IPS DF 6.9 (cell line): ENCODE data around the gene RPL37.

Experiments used
- DNase-seq: peaks from one replicate; pipeline ENCODE4 v3.0.0-alpha.2; 2013; ENCODE audit warnings: low read depth, low spot score
- H3K27ac ChIP-seq: one replicate; pipeline ENCODE4 v1.5.1; 2013; ENCODE audit warnings: low read length, control low read depth
- H3K27me3 ChIP-seq: 2 replicates; pipeline ENCODE4 v1.6.1; 2013; ENCODE audit warnings: mild to moderate bottlenecking, low read length; ENCODE audit not compliant: control insufficient read depth, insufficient read depth
- H3K36me3 ChIP-seq: 2 replicates; pipeline ENCODE4 v1.6.1; 2013; ENCODE audit warnings: low read length; ENCODE audit not compliant: control insufficient read depth, insufficient read depth
- H3K4me1 ChIP-seq: 2 replicates; pipeline ENCODE4 v1.6.1; 2013; ENCODE audit warnings: low read length; ENCODE audit not compliant: control insufficient read depth, insufficient read depth
- H3K4me3 ChIP-seq: 2 replicates; pipeline ENCODE4 v1.5.1; 2013; ENCODE audit warnings: mild to moderate bottlenecking, low read length
- H3K9me3 ChIP-seq: 2 replicates; pipeline ENCODE4 v1.6.1; 2013; ENCODE audit warnings: low read length, inconsistent platforms; ENCODE audit not compliant: control insufficient read depth, insufficient read depth
- WGBS: extraction: QIAGEN DNeasy Blood & Tissue Kit; methylation state at CpG from one replicate; pipeline ENCODE4 v1.1.7; 2013; ENCODE audit warnings: mixed read lengths, missing lambda C conversion rate; ENCODE audit not compliant: insufficient read length, insufficient coverage; 5-methylcytosine and 5-hydroxymethylcytosine counted together

The RPL37 gene

GRCh38 chr5:40833712-40834229, 1.3 kb downstream of the RPL37 start:
- peaks cover 44% of the 10 kb centered on the region; the same call in 1 of the 2 replicates for H3K36me3 ChIP-seq
- peak overlapping the region; percentile 93; the same call in 1 of the 2 replicates for H3K4me3 ChIP-seq
- H3K27ac ChIP-seq: no peak overlapping the region
- H3K9me3 ChIP-seq: no peaks in the 10 kb centered on the region
- H3K27me3 ChIP-seq: no peaks in the 10 kb centered on the region
- DNase-seq: no peak
- H3K4me1 ChIP-seq: no peaks in the 10 kb centered on the region
- no CpG with 5 or more reads among the region's 13 CpGs for WGBS

GRCh38 chr5:40832345-40832744, 2.7 kb downstream of the RPL37 start:
- no CpG with 5 or more reads among the region's 4 CpGs for WGBS
- Histone ChIP-seq H3K4me3 (no peak overlapping the region), H3K27me3 (no peaks in the 10 kb centered on the region), H3K36me3 (peaks cover 57% of the 10 kb centered on the region; the same call in 1 of the 2 replicates), H3K9me3 (no peaks in the 10 kb centered on the region), H3K27ac (no peak overlapping the region), H3K4me1 (0 out of 2 replicates have a peak, but pooled peaks cover 1% of the 10 kb centered on the region)
- DNase-seq: no peak

GRCh38 chr5:40831346-40832210, 3.4 kb downstream of the RPL37 start:
- Histone ChIP-seq H3K27ac (no peak overlapping the region), H3K9me3 (no peaks in the 10 kb centered on the region), H3K27me3 (no peaks in the 10 kb centered on the region), H3K4me3 (no peak overlapping the region), H3K36me3 (peaks cover 64% of the 10 kb centered on the region; the same call in 1 of the 2 replicates), H3K4me1 (0 out of 2 replicates have a peak, but pooled peaks cover 1% of the 10 kb centered on the region)
- DNase-seq: no peak
- no CpG with 5 or more reads among the region's 4 CpGs for WGBS

GRCh38 chr5:40829748-40830533, 5.1 kb downstream of the RPL37 start:
- H3K4me1 ChIP-seq: 0 out of 2 replicates have a peak, but pooled peaks cover 1% of the 10 kb centered on the region
- H3K27me3 ChIP-seq: no peaks in the 10 kb centered on the region
- H3K27ac ChIP-seq: no peak overlapping the region
- H3K4me3 ChIP-seq: no peak overlapping the region
- no peaks in the 10 kb centered on the region for H3K9me3 ChIP-seq
- H3K36me3 ChIP-seq: peaks cover 64% of the 10 kb centered on the region; the same call in 1 of the 2 replicates
- no CpG with 5 or more reads among the region's 13 CpGs for WGBS
- DNase-seq: no peak

GRCh38 chr5:40828690-40829661, 6.0 kb downstream of the RPL37 start:
- peaks cover 60% of the 10 kb centered on the region; the same call in 1 of the 2 replicates for H3K36me3 ChIP-seq
- H3K4me1 ChIP-seq: 0 out of 2 replicates have a peak, but pooled peaks cover 1% of the 10 kb centered on the region
- no peaks in the 10 kb centered on the region for H3K27me3 ChIP-seq
- H3K27ac ChIP-seq: no peak overlapping the region
- no peaks in the 10 kb centered on the region for H3K9me3 ChIP-seq
- 100% methylated on average over 1 of the region's 3 CpGs for WGBS
- H3K4me3 ChIP-seq: no peak overlapping the region
- DNase-seq: no peak

GRCh38 chr5:40828021-40828631, 6.9 kb downstream of the RPL37 start:
- H3K9me3 ChIP-seq: no peaks in the 10 kb centered on the region
- DNase-seq: no peak
- peaks cover 54% of the 10 kb centered on the region; the same call in 1 of the 2 replicates for H3K36me3 ChIP-seq
- H3K4me1 ChIP-seq: 0 out of 2 replicates have a peak, but pooled peaks cover 1% of the 10 kb centered on the region
- WGBS: no CpG with 5 or more reads among the region's 3 CpGs
- H3K27me3 ChIP-seq: no peaks in the 10 kb centered on the region
- H3K4me3 ChIP-seq: no peak overlapping the region
- no peak overlapping the region for H3K27ac ChIP-seq

GRCh38 chr5:40827188-40827977, 7.6 kb downstream of the RPL37 start:
- WGBS: no CpG with 5 or more reads among the region's 14 CpGs
- Histone ChIP-seq H3K4me1 (0 out of 2 replicates have a peak, but pooled peaks cover 1% of the 10 kb centered on the region), H3K27ac (no peak overlapping the region), H3K4me3 (no peak overlapping the region), H3K36me3 (peaks cover 52% of the 10 kb centered on the region; the same call in 1 of the 2 replicates), H3K27me3 (no peaks in the 10 kb centered on the region), H3K9me3 (no peaks in the 10 kb centered on the region)
- DNase-seq: no peak

- DNase-seq: no peak
- Histone ChIP-seq H3K27ac (no peak overlapping the region), H3K9me3 (no peaks in the 10 kb centered on the region), H3K4me1 (0 out of 2 replicates have a peak, but pooled peaks cover 1% of the 10 kb centered on the region), H3K27me3 (no peaks in the 10 kb centered on the region), H3K4me3 (no peak overlapping the region), H3K36me3 (peaks cover 45% of the 10 kb centered on the region; the same call in 1 of the 2 replicates)
- no CpG with 5 or more reads among the region's 5 CpGs for WGBS
These were observed 8.4 kb downstream of the RPL37 start for GRCh38 chr5:40826489-40827187.
